Measurements from ENCODE around the gene SV2C. TPM values are rescaled to one million over a fixed set of nuclear protein-coding genes. Genes with fewer than 3 reads are reported as not detected.

SV2C gene
- total RNA-seq, 4 donors from 2014 or later, result 0.16 to 2.6 (median 0.30) TPM

DNA sequence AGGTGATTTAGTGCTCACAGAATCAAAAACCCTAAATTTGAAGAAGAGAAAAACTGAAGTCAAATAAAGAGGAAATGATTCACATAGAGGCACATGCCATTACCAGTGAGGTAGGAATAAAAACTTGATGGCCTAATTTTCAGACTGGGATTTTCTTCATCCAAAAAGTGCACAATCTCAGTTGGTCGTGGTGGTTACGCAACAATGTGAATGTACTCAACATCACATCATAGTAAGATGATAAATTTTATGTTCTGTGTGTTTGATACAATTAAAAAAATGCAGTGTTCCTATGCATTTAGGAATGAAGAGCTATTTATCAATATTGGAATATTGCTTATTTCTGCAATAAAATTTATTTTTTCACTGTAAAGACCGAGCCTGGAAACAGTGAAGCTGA, 60.7 kb downstream of the SV2C start:
- no peaks in the 10 kb centered on the region for H3K27me3 ChIP-seq
- DNase-seq, result no peak
- H3K4me3 ChIP-seq, result no peak overlapping the region
- no peaks in the 10 kb centered on the region for H3K36me3 ChIP-seq
- H3K4me1 ChIP-seq, result no peaks in the 10 kb centered on the region
- 78 to 89% methylated on average over 3 of the region's 3 CpGs for WGBS, 2 donors (ENCODE audit: low coverage in 1 of 2)
- intact Hi-C loops (cut with DNase I; ENCODE audit: low total_unique reads), result loop anchor here (5.0 kb wide), 1 partner anchor 43 kb away; no protein-coding TSS in a partner anchor
- in situ Hi-C loops (cut with MboI; ENCODE audit: low pct_ligation_motif_present in 1 of 4, low pct_unique_long_range_greater_than_20kb in 1 of 4, low sequenced_read_pairs in 3 of 4), result no loop called here
- TF ChIP-seq POLR2A (IDR thresholded peaks at IDR 0.05) (no peak), EP300 (IDR thresholded peaks at IDR 0.05; ENCODE audit: low read depth) (no peak)
- TF ChIP-seq, protein P1, sequence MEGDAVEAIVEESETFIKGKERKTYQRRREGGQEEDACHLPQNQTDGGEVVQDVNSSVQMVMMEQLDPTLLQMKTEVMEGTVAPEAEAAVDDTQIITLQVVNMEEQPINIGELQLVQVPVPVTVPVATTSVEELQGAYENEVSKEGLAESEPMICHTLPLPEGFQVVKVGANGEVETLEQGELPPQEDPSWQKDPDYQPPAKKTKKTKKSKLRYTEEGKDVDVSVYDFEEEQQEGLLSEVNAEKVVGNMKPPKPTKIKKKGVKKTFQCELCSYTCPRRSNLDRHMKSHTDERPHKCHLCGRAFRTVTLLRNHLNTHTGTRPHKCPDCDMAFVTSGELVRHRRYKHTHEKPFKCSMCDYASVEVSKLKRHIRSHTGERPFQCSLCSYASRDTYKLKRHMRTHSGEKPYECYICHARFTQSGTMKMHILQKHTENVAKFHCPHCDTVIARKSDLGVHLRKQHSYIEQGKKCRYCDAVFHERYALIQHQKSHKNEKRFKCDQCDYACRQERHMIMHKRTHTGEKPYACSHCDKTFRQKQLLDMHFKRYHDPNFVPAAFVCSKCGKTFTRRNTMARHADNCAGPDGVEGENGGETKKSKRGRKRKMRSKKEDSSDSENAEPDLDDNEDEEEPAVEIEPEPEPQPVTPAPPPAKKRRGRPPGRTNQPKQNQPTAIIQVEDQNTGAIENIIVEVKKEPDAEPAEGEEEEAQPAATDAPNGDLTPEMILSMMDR (IDR thresholded peaks at IDR 0.05), result no peak
- no peaks in the 10 kb centered on the region for H3K9me3 ChIP-seq
- H3K27ac ChIP-seq, result no peak overlapping the region

DNA sequence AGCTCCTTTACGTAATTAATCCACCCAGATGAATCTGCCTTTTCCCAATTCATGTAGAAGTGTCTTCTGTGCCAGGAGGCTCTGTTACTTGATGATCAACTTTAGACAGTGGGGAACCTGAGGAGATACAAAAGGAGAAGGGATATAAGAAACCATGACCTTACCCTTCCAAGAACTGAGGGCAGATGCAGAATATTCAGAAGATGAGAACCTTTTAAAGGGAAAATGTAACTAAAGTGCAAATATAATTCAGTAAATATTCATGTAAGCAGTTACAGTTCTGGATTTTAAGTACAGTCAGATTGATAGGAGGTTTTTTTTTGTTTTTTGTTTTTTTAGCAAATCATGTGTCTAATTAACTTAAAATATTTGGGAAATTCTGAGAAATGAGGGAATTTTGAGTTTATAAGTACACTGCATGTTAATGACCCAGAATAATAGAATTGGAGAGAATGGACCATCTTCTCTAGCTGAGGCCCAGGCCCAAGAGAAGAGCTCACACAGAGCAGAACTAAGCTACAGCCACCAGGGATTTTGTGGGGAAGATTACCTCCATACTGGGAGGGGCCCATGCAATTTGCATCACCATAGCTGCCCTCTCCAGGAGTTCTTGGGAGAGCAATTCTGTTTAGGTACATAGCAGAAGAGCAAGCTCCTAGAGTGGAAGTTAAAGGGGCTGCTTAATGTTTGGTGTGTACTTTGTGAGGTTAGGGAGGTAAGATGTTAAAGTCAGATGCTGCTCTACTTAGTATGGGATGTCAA, 61.5 kb downstream of the SV2C start:
- Histone ChIP-seq H3K4me3 (no peak overlapping the region), H3K27ac (no peak overlapping the region), H3K4me1 (no peaks in the 10 kb centered on the region), H3K9me3 (no peaks in the 10 kb centered on the region), H3K36me3 (no peaks in the 10 kb centered on the region), H3K27me3 (no peaks in the 10 kb centered on the region)
- WGBS, 2 donors (ENCODE audit: low coverage in 1 of 2), result 71 to 100% methylated on average over 1 of the region's 1 CpG
- intact Hi-C loops (cut with DNase I; ENCODE audit: low total_unique reads), result loop anchor here (5.0 kb wide), 1 partner anchor 43 kb away; no protein-coding TSS in a partner anchor
- no peak for DNase-seq
- in situ Hi-C loops (cut with MboI; ENCODE audit: low pct_ligation_motif_present in 1 of 4, low pct_unique_long_range_greater_than_20kb in 1 of 4, low sequenced_read_pairs in 3 of 4), result no loop called here
- TF ChIP-seq POLR2AphosphoS5 (IDR thresholded peaks at IDR 0.05), result no peak
- no peak for TF ChIP-seq EP300 (IDR thresholded peaks at IDR 0.05; ENCODE audit: low read depth)
- TF ChIP-seq, protein P1 (IDR thresholded peaks at IDR 0.05), result no peak
- TF ChIP-seq POLR2A (IDR thresholded peaks at IDR 0.05), result no peak

DNA sequence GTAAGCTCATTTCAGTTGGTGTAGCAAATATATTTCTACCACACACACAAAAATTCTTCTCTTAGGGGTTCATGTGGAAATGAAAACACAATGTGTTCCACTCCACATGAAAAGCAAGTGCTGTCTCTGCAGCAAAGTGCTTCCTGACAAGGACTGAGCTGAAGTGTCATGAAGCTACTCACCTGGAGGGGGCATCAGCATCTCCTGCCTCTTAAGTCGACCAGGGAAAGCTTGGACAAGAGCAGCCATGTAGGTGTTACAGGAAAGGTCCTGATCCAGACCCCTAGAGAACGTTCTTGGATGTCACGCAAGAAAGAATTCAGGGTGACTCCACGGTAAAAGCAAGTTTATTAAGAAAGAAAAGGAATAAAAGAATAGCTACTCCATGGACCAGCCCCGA, 62.8 kb downstream of the SV2C start:
- Histone ChIP-seq H3K4me1 (no peaks in the 10 kb centered on the region), H3K27ac (no peak overlapping the region), H3K36me3 (no peaks in the 10 kb centered on the region), H3K4me3 (no peak overlapping the region), H3K27me3 (no peaks in the 10 kb centered on the region), H3K9me3 (no peaks in the 10 kb centered on the region)
- in situ Hi-C loops (cut with MboI; ENCODE audit: low pct_ligation_motif_present in 1 of 4, low pct_unique_long_range_greater_than_20kb in 1 of 4, low sequenced_read_pairs in 3 of 4), result no loop called here
- no peak for DNase-seq
- TF ChIP-seq POLR2A (IDR thresholded peaks at IDR 0.05) (no peak), POLR2AphosphoS5 (IDR thresholded peaks at IDR 0.05) (no peak)
- TF ChIP-seq, protein P1 (IDR thresholded peaks at IDR 0.05), result peak in 1 of 5 experiments; percentile 11
- 80 to 84% methylated on average over 5 of the region's 5 CpGs for WGBS, 2 donors (ENCODE audit: low coverage in 1 of 2)
- intact Hi-C loops (cut with DNase I; ENCODE audit: low total_unique reads), result no loop called here

DNA sequence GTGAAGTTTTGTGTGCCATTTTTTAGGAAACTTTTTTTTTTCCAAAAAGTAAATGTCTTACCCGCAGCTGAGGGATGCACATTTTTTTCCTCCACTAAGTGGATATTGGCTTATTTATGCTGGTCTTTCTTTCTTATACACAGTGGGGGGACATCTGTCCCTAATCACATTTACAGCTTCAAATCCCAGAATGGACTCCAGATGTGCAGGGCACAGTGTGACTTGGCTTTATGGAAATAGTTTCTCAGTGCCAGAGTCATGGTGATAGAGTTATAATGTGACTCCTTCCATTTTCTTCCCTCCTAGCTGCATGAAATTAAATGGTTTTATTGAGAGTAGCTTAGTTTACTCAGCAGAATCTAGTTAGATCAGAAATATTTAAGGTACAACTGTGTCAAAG, 66.5 kb downstream of the SV2C start:
- Histone ChIP-seq H3K36me3 (no peaks in the 10 kb centered on the region), H3K4me1 (no peaks in the 10 kb centered on the region), H3K9me3 (no peaks in the 10 kb centered on the region), H3K27me3 (peaks cover 2% of the 10 kb centered on the region), H3K27ac (no peak overlapping the region), H3K4me3 (no peak overlapping the region)
- intact Hi-C loops (cut with DNase I; ENCODE audit: low total_unique reads) (no loop called here), in situ Hi-C loops (cut with MboI; ENCODE audit: low pct_ligation_motif_present in 1 of 4, low pct_unique_long_range_greater_than_20kb in 1 of 4, low sequenced_read_pairs in 3 of 4) (no loop called here)
- DNase-seq, result no peak
- 50 to 83% methylated on average over 1 of the region's 1 CpG for WGBS, 2 donors (ENCODE audit: low coverage in 1 of 2)
- TF ChIP-seq, protein P1 (IDR thresholded peaks at IDR 0.05), result no peak
- TF ChIP-seq POLR2A (IDR thresholded peaks at IDR 0.05), result no peak
- no peak for TF ChIP-seq POLR2AphosphoS5 (IDR thresholded peaks at IDR 0.05)
- TF ChIP-seq EP300 (IDR thresholded peaks at IDR 0.05; ENCODE audit: low read depth), result no peak
